Breast epithelium (tissue), 3 donors: Measurements from ENCODE around the gene IMMP2L.

Experiments used
- CTCF ChIP-seq, 3 donors: fragments of 450-650 bp; IDR thresholded peaks; one replicate each; pipeline ENCODE4 v1.5.1; 2016 to 2017; ENCODE audit warnings: antibody characterized with exemption in 3 of 3, mild to moderate bottlenecking in 3 of 3, moderate library complexity in 3 of 3
- POLR2AphosphoS5 ChIP-seq, 3 donors: sonication (generic); formaldehyde crosslinking; IDR thresholded peaks; one replicate each; pipeline ENCODE4 v1.6.1; 2017; ENCODE audit warnings: antibody characterized with exemption in 3 of 3

- TF ChIP-seq CTCF (IDR thresholded peaks at IDR 0.05): no peak
- no peak for TF ChIP-seq POLR2AphosphoS5 (IDR thresholded peaks at IDR 0.05)
Measured at GRCh38 chr7:111067682-111068081, 494.6 kb downstream of the IMMP2L start.
